Loucy (cell line): ENCODE measurements around the gene DENND6B.

Experiments used
- EZH2phosphoT487 ChIP-seq: fragments of 200-600 bp; IDR thresholded peaks from 2 replicates; pipeline ENCODE4 v1.6.1; 2018; ENCODE audit warnings: antibody characterized with exemption, mild to moderate bottlenecking, moderate library complexity, borderline replicate concordance
- TF ChIP-seq, protein P1 (sequence below): fragments of 200-600 bp; sonication (generic); conservative IDR thresholded peaks from 2 replicates; pipeline ENCODE4 v1.5.1; 2014; ENCODE audit warnings: mild to moderate bottlenecking, antibody characterized with exemption, low read length

DNA sequence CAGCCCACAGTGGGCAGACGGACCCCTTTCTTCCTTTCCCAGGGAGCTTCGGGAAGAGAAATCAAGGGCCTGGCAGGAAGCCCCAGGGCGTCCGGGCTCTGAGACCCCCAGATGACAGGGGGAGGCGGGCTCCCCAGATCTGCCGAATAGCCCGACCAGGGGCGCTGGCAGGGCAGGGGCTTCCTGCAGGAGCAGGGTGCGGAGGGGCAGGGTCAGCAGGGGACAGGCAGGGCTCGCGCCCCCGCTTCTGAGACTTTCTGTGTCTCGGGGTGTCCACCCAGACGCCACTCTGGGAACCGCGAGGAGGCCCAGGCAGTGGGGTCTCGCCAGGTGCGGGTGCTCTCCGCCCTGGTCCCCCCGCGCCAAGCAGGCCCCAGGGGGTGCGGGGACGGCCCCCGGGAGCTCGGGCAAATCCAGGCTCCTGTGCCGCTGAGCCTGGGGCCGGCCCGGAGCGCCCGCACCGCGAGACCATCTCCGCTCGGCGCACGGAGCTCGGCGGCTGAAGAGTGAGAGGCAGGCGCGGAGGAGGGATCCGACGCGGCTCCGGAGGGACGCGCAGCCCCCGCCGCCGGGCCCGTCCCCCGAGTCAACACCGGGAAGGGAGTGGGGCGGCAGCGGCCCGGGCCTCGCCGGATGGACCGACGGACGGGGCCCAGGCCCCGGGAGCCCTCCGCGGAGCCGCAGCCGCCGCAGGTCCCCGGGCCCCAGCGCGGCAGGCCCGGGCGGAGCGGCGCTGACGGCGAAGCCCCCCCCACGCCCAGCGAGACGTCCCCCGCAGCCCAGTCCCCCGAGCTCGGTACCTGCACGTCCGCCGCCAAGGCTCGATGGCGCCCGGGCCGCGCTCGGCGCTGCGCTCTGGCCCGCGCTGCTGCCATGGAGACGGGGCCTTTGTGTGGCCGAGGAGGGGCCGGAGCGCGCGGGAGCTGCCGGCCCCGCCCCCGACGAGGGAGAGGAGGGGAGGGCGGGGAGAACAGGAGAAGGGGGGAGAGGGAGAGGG lies 19.8 kb downstream of the DENND6B start, which contains the start of gene PLXNB2:
- TF ChIP-seq, protein P1, sequence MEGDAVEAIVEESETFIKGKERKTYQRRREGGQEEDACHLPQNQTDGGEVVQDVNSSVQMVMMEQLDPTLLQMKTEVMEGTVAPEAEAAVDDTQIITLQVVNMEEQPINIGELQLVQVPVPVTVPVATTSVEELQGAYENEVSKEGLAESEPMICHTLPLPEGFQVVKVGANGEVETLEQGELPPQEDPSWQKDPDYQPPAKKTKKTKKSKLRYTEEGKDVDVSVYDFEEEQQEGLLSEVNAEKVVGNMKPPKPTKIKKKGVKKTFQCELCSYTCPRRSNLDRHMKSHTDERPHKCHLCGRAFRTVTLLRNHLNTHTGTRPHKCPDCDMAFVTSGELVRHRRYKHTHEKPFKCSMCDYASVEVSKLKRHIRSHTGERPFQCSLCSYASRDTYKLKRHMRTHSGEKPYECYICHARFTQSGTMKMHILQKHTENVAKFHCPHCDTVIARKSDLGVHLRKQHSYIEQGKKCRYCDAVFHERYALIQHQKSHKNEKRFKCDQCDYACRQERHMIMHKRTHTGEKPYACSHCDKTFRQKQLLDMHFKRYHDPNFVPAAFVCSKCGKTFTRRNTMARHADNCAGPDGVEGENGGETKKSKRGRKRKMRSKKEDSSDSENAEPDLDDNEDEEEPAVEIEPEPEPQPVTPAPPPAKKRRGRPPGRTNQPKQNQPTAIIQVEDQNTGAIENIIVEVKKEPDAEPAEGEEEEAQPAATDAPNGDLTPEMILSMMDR = no peak
- no peak for TF ChIP-seq EZH2phosphoT487
